Gastrocnemius medialis (tissue), 4 donors: ENCODE measurements around the gene PITHD1. TPM values are rescaled to one million over a fixed set of nuclear protein-coding genes. Genes with fewer than 3 reads are reported as not detected.

Source experiments
- ATAC-seq, 2 donors: fragments of 150-250 bp; one replicate each; pipeline ENCODE4 v1.9.1; 2016
- DNase-seq, 2 donors: peaks; one replicate each; pipeline ENCODE4 v3.0.0-alpha.2; 2019
- H3K27ac ChIP-seq, 4 donors: fragments of 200-600 bp; sonication (generic); 1 replicate in 1 of 4; 2 replicates in 3 of 4; pipeline ENCODE4 v1.5.1; 2016 to 2018; ENCODE audit warnings: mild to moderate bottlenecking in 2 of 4, moderate library complexity in 1 of 4
- H3K27me3 ChIP-seq, 3 donors: fragments of 200-600 bp; sonication (generic) in 2 of 3; 1 replicate in 1 of 3; 2 replicates in 2 of 3; pipeline versions ENCODE4 v1.5.1 to v1.6.0; 2016 to 2019; ENCODE audit warnings: mild to moderate bottlenecking in 1 of 3, moderate library complexity in 1 of 3
- H3K36me3 ChIP-seq, 2 donors: fragments of 200-600 bp; sonication (generic) in 1 of 2; one replicate each; pipeline ENCODE4 v1.5.1; 2017 to 2018
- H3K4me1 ChIP-seq, 2 donors: fragments of 200-600 bp; sonication (generic) in 1 of 2; one replicate each; pipeline ENCODE4 v1.5.1; 2016 to 2017; ENCODE audit warnings: mild to moderate bottlenecking in 2 of 2
- H3K4me3 ChIP-seq, 4 donors: fragments of 200-600 bp; sonication (generic) in 3 of 4; 1 replicate in 1 of 4; 2 replicates in 3 of 4; pipeline ENCODE4 v1.5.1; 2016 to 2019; ENCODE audit warnings: mild to moderate bottlenecking in 2 of 4
- H3K9me3 ChIP-seq, 3 donors: fragments of 200-600 bp; sonication (generic) in 2 of 3; 1 replicate in 1 of 3; 2 replicates in 2 of 3; pipeline ENCODE4 v1.5.1; 2016 to 2019
- CTCF ChIP-seq, 5 experiments: fragments of 450-650 bp in 3 of 5; fragments of 200-600 bp in 2 of 5; sonication (generic) in 2 of 5; IDR thresholded peaks in 4 of 5; conservative IDR thresholded peaks in 1 of 5; 1 replicate in 4 of 5; 2 replicates in 1 of 5; pipeline ENCODE4 v1.5.1; 2016 to 2019; ENCODE audit warnings: antibody characterized with exemption in 5 of 5, mild to moderate bottlenecking in 3 of 5, moderate library complexity in 3 of 5
- POLR2A ChIP-seq, 2 donors: fragments of 450-650 bp; IDR thresholded peaks; one replicate each; pipeline ENCODE4 v1.6.1; 2017; ENCODE audit warnings: antibody characterized with exemption in 2 of 2, mild to moderate bottlenecking in 2 of 2, moderate library complexity in 2 of 2
- in situ Hi-C, 4 donors: fragments of 200-750 bp; cut with MboI; loops; one replicate each; pipeline versions ENCODE4 v1.15.0 to v1.8.0; 2017; ENCODE audit warnings: low sequenced_read_pairs in 4 of 4
- intact Hi-C: fragments of 100-400 bp; cut with DNase I; formaldehyde crosslinking; loops from one replicate; pipeline ENCODE4 v1.15.1; 2023; ENCODE audit warnings: low total_unique reads
- total RNA-seq, 4 donors: library from RNA; depleted of rRNA; stranded (reverse); fragments of >200 nt; gene quantifications; one replicate each; pipeline versions ENCODE4 v1.1.0 to v1.2.3, GENCODE V29; 2016

PITHD1 gene
- total RNA-seq, 4 donors from 2014 or later: 79.9 to 104 (median 90.3) TPM

GRCh38 chr1:23772049-23772853 lies 6.0 kb upstream of the PITHD1 start:
- H3K4me1 ChIP-seq: peaks cover 4 to 14% of the 10 kb centered on the region in 2 donors
- no peaks in the 10 kb centered on the region for H3K36me3 ChIP-seq
- in situ Hi-C loops: no loop called here
- no peak overlapping the region for H3K27ac ChIP-seq
- H3K9me3 ChIP-seq: no peaks in the 10 kb centered on the region
- intact Hi-C loops: loop anchor here (1.0 to 2.0 kb wide), 2 partner anchors 96 to 145 kb away; partner anchors contain the start of gene FUCA1
- no peak overlapping the region for H3K4me3 ChIP-seq
- peak; percentile 69 to 93 (median 80) for TF ChIP-seq CTCF (IDR thresholded peaks at IDR 0.05 in 4 of 5, conservative IDR thresholded peaks at IDR 0.05 in 1 of 5)
- TF ChIP-seq POLR2A (IDR thresholded peaks at IDR 0.05): no peak
- DNase-seq (peak; percentile 58 to 80), ATAC-seq (peak; percentile 83 to 92)
- H3K27me3 ChIP-seq: no peaks in the 10 kb centered on the region

DNA sequence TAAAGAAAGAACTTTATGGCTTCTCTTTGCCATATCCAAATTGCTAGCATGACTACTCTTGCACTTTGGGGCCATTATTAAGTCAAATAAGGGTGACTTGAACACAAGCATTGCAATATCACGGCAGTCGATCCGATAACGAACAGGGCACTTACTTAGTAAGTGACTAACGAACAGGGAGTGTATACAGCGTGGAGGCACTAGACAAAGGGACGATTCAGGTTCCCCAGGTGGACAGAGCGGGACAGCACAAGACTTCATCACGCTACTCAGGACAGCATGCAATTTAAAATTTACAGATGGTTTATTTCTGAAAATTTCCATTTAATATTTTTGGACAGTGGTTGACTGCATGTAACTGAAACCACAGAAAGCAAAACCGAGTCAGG lies 5.4 kb upstream of the PITHD1 start:
- DNase-seq (no peak), ATAC-seq (no peak)
- TF ChIP-seq CTCF (IDR thresholded peaks at IDR 0.05 in 4 of 5, conservative IDR thresholded peaks at IDR 0.05 in 1 of 5) (no peak), POLR2A (IDR thresholded peaks at IDR 0.05) (no peak)
- H3K4me3 ChIP-seq: no peak overlapping the region
- no peaks in the 10 kb centered on the region for H3K36me3 ChIP-seq
- H3K4me1 ChIP-seq: peaks cover 10 to 19% of the 10 kb centered on the region in 2 donors
- no peaks in the 10 kb centered on the region for H3K27me3 ChIP-seq
- H3K27ac ChIP-seq: no peak overlapping the region
- intact Hi-C loops (loop anchor here (1.0 to 2.0 kb wide), 2 partner anchors 95 to 144 kb away; partner anchors contain the start of gene FUCA1), in situ Hi-C loops (no loop called here)
- no peaks in the 10 kb centered on the region for H3K9me3 ChIP-seq

DNA sequence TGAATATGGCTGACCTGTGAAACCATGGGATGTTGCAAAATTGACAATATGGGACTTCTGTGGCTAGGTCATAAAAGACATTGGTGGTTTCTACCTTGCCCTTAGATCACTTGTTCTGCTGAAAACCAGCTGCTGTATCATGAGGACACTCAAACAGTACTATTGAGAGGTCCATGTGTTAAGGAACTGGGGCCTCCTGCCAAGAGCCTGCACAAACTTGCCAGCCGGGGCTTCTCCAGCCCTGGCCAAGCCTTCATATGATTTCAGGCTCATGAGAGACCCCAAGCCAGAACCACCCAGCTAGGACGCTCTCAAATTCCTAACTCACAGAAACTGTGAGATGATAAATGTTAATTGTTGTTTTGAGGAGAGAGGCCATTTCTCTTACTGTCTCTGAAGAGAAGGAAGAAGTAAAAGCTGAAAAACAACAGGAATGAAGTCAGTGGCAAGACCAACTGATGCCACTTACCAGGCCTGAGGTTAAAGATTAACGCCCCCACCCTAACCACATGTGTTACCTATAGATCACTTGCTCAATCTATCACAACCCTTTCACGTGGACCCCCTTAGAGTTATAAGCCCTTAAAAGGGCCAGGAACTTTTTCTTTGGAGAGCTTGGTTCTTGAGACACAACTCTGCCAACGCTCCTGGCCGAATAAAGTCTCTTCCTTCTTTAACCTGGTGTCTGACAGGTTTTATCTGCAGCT lies 3.9 kb upstream of the PITHD1 start:
- DNase-seq (no peak), ATAC-seq (no peak)
- no peaks in the 10 kb centered on the region for H3K9me3 ChIP-seq
- no peaks in the 10 kb centered on the region for H3K36me3 ChIP-seq
- no peak overlapping the region for H3K27ac ChIP-seq
- in situ Hi-C loops (no loop called here), intact Hi-C loops (no loop called here)
- peaks cover 15 to 27% of the 10 kb centered on the region in 2 donors for H3K4me1 ChIP-seq
- no peak overlapping the region for H3K4me3 ChIP-seq
- H3K27me3 ChIP-seq: no peaks in the 10 kb centered on the region
- TF ChIP-seq POLR2A (IDR thresholded peaks at IDR 0.05) (no peak), CTCF (IDR thresholded peaks at IDR 0.05 in 4 of 5, conservative IDR thresholded peaks at IDR 0.05 in 1 of 5) (no peak)

GRCh38 chr1:23776217-23776616 lies 2.0 kb upstream of the PITHD1 start:
- H3K27me3 ChIP-seq: no peaks in the 10 kb centered on the region
- no peak for DNase-seq
- in situ Hi-C loops: no loop called here
- H3K36me3 ChIP-seq: peaks cover 0 to 8% of the 10 kb centered on the region in 2 donors
- no peaks in the 10 kb centered on the region for H3K9me3 ChIP-seq
- H3K4me1 ChIP-seq: peaks cover 26 to 40% of the 10 kb centered on the region in 2 donors
- no peak overlapping the region for H3K4me3 ChIP-seq
- intact Hi-C loops: no loop called here
- TF ChIP-seq POLR2A (IDR thresholded peaks at IDR 0.05) (no peak), CTCF (IDR thresholded peaks at IDR 0.05 in 4 of 5, conservative IDR thresholded peaks at IDR 0.05 in 1 of 5) (no peak)
- ATAC-seq: no peak
- H3K27ac ChIP-seq: peak overlapping the region in 1 of 4 donors; percentile 15
